Body of pancreas (tissue), 4 donors: Measurements from ENCODE around the gene SH2D7.

Source experiments
- CTCF ChIP-seq, 7 experiments: fragments of 450-650 bp in 4 of 7; fragments of 200-600 bp in 3 of 7; sonication (generic) in 3 of 7; IDR thresholded peaks; one replicate each; pipeline ENCODE4 v1.5.1; 2016 to 2019; ENCODE audit warnings: antibody characterized with exemption in 7 of 7
- POLR2A ChIP-seq, 3 donors: fragments of 450-650 bp; IDR thresholded peaks; one replicate each; pipeline ENCODE4 v1.6.1; 2016; ENCODE audit warnings: antibody characterized with exemption in 3 of 3, mild to moderate bottlenecking in 2 of 3

- TF ChIP-seq CTCF (IDR thresholded peaks at IDR 0.05), result peak in 2 of 7 experiments; percentile 1 to 4
- peak; percentile 37 to 66 (median 56) for TF ChIP-seq POLR2A (IDR thresholded peaks at IDR 0.05)
Measured at GRCh38 chr15:78075490-78076230, 16.7 kb upstream of the SH2D7 start.
